Globus pallidus (tissue), 1 donor: ENCODE results near the gene PIK3R4.

Experiments used
- DNase-seq: peaks from one replicate; pipeline ENCODE4 v3.0.0-alpha.2; 2015; ENCODE audit warnings: low spot score

Gene PIK3R4

GRCh38 chr3:130640027-130640426 lies 106.6 kb downstream of the PIK3R4 start:
- no peak for DNase-seq

DNA sequence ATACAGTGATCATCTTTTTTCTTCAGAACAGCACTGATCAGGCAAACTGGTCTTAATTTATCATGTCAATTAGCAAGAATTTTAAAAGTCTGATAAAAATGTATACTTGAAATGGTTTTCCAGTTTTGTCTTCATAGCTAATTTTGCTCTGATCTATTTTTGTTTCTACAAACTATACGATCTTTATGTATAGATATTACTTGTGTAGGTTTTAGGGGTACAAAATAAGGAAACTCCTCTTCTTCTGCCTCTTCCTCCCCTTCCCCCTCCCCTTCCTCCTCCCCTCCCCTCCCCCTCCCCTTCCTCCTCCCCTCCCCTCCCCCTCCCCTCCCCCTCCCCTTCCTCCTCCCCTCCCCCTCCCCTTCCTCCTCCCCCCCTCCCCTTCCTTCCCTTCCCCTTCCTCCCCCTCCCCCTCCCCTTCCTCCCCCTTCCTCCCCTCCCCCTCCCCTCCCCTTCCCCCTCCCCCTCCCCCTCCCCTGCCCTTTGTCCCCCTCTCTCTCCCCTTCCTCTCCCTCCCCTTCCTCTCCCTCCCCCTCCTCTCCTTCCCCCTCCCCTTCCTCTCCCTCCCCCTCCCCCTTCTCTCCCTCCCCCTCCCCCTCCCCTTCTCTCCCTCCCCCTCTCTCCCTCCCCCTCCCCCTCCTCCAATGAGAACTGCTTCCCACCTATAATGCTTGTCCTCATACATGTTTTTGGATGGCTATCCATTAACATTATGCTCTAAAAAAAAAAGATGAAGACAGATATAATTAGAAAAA lies 110.0 kb downstream of the PIK3R4 start:
- no peak for DNase-seq

DNA sequence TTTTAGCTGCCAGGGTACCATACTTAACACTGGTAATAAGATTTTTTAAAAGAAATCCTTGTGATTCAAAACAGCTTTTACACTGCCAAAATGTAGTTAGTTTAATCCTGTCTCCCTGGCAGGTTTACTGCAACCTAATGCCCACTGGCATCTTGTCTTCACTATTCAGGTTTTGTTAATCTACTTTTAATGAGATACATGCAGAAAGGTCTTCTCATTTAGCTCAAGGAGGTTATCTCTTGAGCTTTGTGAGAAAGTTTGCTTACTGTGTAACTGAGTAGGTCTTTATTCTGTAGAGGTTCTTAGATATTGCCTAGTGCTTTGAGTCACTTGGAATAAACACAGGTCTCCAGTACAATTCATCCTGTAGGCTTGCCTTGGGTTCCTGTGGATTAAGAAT lies 110.7 kb downstream of the PIK3R4 start:
- DNase-seq: no peak

DNA sequence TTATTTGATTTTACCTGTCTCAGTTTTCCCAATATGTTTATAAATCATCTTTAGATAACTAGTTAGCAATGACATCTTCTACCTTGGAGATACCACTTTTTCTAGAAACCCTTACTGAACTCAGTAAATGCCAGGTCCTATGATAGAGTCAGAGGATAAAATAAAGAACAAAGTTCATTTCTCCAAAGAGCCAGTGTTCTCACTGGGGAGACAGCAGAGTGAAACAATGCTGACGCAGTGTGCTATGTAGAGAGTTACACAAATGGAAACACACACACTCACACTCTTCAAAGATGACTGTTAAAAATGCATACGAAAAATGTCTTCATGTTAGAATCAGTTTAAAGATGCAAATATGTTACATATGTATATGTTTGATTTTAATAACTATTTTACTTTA lies 111.3 kb downstream of the PIK3R4 start:
- DNase-seq: no peak
